ENCODE measurements around the gene LANCL2. TPM values are rescaled to one million over a fixed set of nuclear protein-coding genes. Genes with fewer than 3 reads are reported as not detected.

LANCL2 gene
- total RNA-seq, 1 experiment from 2014 or later = 10.0 TPM

- no peaks in the 10 kb centered on the region for H3K9me3 ChIP-seq (ENCODE audit: control insufficient read depth in 1 of 2, insufficient read depth in 1 of 2, low read depth in 1 of 2, low read length in 2 of 2)
- no peak overlapping the region for H3K4me3 ChIP-seq (replicated peaks in 1 of 2; ENCODE audit: low read depth in 1 of 2, low read length in 2 of 2)
- H3K4me1 ChIP-seq (ENCODE audit: control insufficient read depth in 1 of 2, insufficient read depth in 2 of 2, low read length in 2 of 2) = no peaks in the 10 kb centered on the region
- BruUV-seq (replicated peaks) = no TSS peak
- H3K36me3 ChIP-seq (ENCODE audit: control insufficient read depth in 1 of 2, insufficient read depth in 2 of 2, low read length in 2 of 2) = no peaks in the 10 kb centered on the region
- no peak overlapping the region for H3K4me2 ChIP-seq (ENCODE audit: low read length)
- no peaks in the 10 kb centered on the region for H4K20me1 ChIP-seq (ENCODE audit: insufficient read depth)
- no peaks in the 10 kb centered on the region for H3K79me2 ChIP-seq (ENCODE audit: insufficient read depth, low read length)
- intact Hi-C loops (cut with micrococcal nuclease) = no loop called here
- ATAC-seq = no peak
- no peak overlapping the region for H2AFZ ChIP-seq (ENCODE audit: low read depth, low read length, poor library complexity, severe bottlenecking)
- ChIA-PET POLR2A (interaction anchor here (1.0 kb wide), 1 partner anchor 16 kb away, joined by 3 read pairs; no protein-coding TSS in a partner anchor), CTCF (no interaction called here), RAD21 (ENCODE audit: low non-redundant PET in 1 of 2, low total read pairs in 2 of 2, uncharacterized antibody in 2 of 2, unreplicated experiment in 2 of 2) (no interaction called here)
- no peak for DNase-seq (ENCODE audit: low read depth, low spot score)
- H3K27ac ChIP-seq (ENCODE audit: low read depth, low read length) = no peak overlapping the region
- no peaks in the 10 kb centered on the region for H3K9me2 ChIP-seq (ENCODE audit: insufficient read depth)
- H3K27me3 ChIP-seq (ENCODE audit: insufficient read depth, low read length) = no peaks in the 10 kb centered on the region
- TF ChIP-seq CEBPB (IDR thresholded peaks at IDR 0.05; ENCODE audit: low read depth) (no peak), SP1 (IDR thresholded peaks at IDR 0.05; ENCODE audit: low read depth) (no peak), REST (IDR thresholded peaks at IDR 0.05; ENCODE audit: low read depth) (no peak), ZFX (IDR thresholded peaks at IDR 0.05) (no peak), EGR1 (IDR thresholded peaks at IDR 0.05; ENCODE audit: low read depth) (no peak), ELF1 (IDR thresholded peaks at IDR 0.05; ENCODE audit: borderline replicate concordance, low read depth) (no peak), TCF7L2 (IDR thresholded peaks at IDR 0.05; ENCODE audit: borderline replicate concordance, extremely low read depth, insufficient read depth, insufficient read length) (no peak)
- no peak overlapping the region for H3K9ac ChIP-seq (ENCODE audit: low read length)
Measured at GRCh38 chr7:55350281-55350680, 14.9 kb upstream of the LANCL2 start.

GRCh38 chr7:55351263-55351662, 13.9 kb upstream of the LANCL2 start:
- Histone ChIP-seq H2AFZ (ENCODE audit: low read depth, low read length, poor library complexity, severe bottlenecking) (no peak overlapping the region), H3K4me2 (ENCODE audit: low read length) (no peak overlapping the region), H3K27ac (ENCODE audit: low read depth, low read length) (no peak overlapping the region), H3K4me3 (replicated peaks in 1 of 2; ENCODE audit: low read depth in 1 of 2, low read length in 2 of 2) (no peak overlapping the region), H4K20me1 (ENCODE audit: insufficient read depth) (no peaks in the 10 kb centered on the region), H3K9me2 (ENCODE audit: insufficient read depth) (no peaks in the 10 kb centered on the region), H3K9ac (ENCODE audit: low read length) (no peak overlapping the region), H3K79me2 (ENCODE audit: insufficient read depth, low read length) (no peaks in the 10 kb centered on the region), H3K36me3 (ENCODE audit: control insufficient read depth in 1 of 2, insufficient read depth in 2 of 2, low read length in 2 of 2) (no peaks in the 10 kb centered on the region), H3K9me3 (ENCODE audit: control insufficient read depth in 1 of 2, insufficient read depth in 1 of 2, low read depth in 1 of 2, low read length in 2 of 2) (no peaks in the 10 kb centered on the region), H3K4me1 (ENCODE audit: control insufficient read depth in 1 of 2, insufficient read depth in 2 of 2, low read length in 2 of 2) (no peaks in the 10 kb centered on the region), H3K27me3 (ENCODE audit: insufficient read depth, low read length) (no peaks in the 10 kb centered on the region)
- intact Hi-C loops (cut with micrococcal nuclease) = no loop called here
- CTCF ChIA-PET = no interaction called here
- POLR2A ChIA-PET = interaction anchor here (1.0 kb wide), 1 partner anchor 15 kb away, joined by 3 read pairs; no protein-coding TSS in a partner anchor
- RAD21 ChIA-PET (ENCODE audit: low non-redundant PET in 1 of 2, low total read pairs in 2 of 2, uncharacterized antibody in 2 of 2, unreplicated experiment in 2 of 2) = no interaction called here
- no peak for ATAC-seq
- no peak for TF ChIP-seq ZFX (IDR thresholded peaks at IDR 0.05)
- no peak for TF ChIP-seq EZH2 (IDR thresholded peaks at IDR 0.05)
- TF ChIP-seq CBX3 (IDR thresholded peaks at IDR 0.05; ENCODE audit: low read depth) = no peak
- no peak for TF ChIP-seq YY1 (IDR thresholded peaks at IDR 0.05; ENCODE audit: extremely low read depth, insufficient replicate concordance, low read depth, low read length)
- TF ChIP-seq MAX (IDR thresholded peaks at IDR 0.05) = no peak
- TF ChIP-seq CTCF (IDR thresholded peaks at IDR 0.05 in 2 of 3, conservative IDR thresholded peaks at IDR 0.05 in 1 of 3; ENCODE audit: borderline replicate concordance in 1 of 3, insufficient read depth in 1 of 3, low read depth in 2 of 3, low read length in 2 of 3) = no peak
- TF ChIP-seq ZNF274 (IDR thresholded peaks at IDR 0.05; ENCODE audit: low read depth, low read length) = no peak
- DNase-seq (ENCODE audit: low read depth, low spot score) = no peak
- no TSS peak for BruUV-seq (replicated peaks)

All from HCT116 (cell line).